GM12878 (cell line): ENCODE results near the gene PRKN. TPM values are rescaled to one million over a fixed set of nuclear protein-coding genes. Genes with fewer than 3 reads are reported as not detected.

Experiments
- ATAC-seq: fragments of 200-7000 bp; cut with Tn5 transposase; 3 replicates; pipeline ENCODE4 v1.9.1; 2020; ENCODE audit warnings: mild to moderate bottlenecking, moderate library complexity
- BruUV-seq: library from RNA; stranded (reverse); fragments of 400-500 nt; replicated peaks from 2 replicates; lab custom pipeline; 2021; lab: Mats Ljungman, UMichigan
- CTCF ChIA-PET: fragments of 300-600 bp; sonication (Branson Sonifier 250); formaldehyde crosslinking; extraction: SDS; loops from one replicate; lab custom pipeline; 2021; ENCODE audit warnings: inconsistent platforms; lab: Yijun Ruan, JAX
- POLR2A ChIA-PET: fragments of 350-600 bp; formaldehyde crosslinking; extraction: SDS; loops from one replicate; lab custom pipeline; 2021; ENCODE audit warnings: inconsistent platforms; lab: Charles Lee
- RAD21 ChIA-PET: fragments of 300-600 bp; sonication (Branson Sonifier 250); formaldehyde crosslinking; loops from one replicate; lab custom pipeline; 2023; ENCODE audit warnings: antibody characterized with exemption; ENCODE audit not compliant: unreplicated experiment; lab: Charles Lee
- SMC1A ChIA-PET: fragments of 300-600 bp; sonication (Branson Sonifier 250); formaldehyde crosslinking; loops from one replicate; lab custom pipeline; 2023; ENCODE audit not compliant: unreplicated experiment, uncharacterized antibody; lab: Charles Lee
- DNase-seq: peaks from one replicate; pipeline ENCODE4 v3.0.0-alpha.2; 2011; ENCODE audit warnings: low read depth, low spot score
- FAIRE-seq: peaks from 3 replicates; lab custom pipeline; 2011; peaks lifted over from hg19 to GRCh38; lab: Jason Lieb, UNC
- H2AFZ ChIP-seq: 2 replicates; pipeline ENCODE4 v1.6.0; 2011; ENCODE audit warnings: low read depth, low read length, control low read depth; ENCODE audit not compliant: control insufficient read depth
- H3K27ac ChIP-seq: 2 replicates; pipeline ENCODE4 v1.5.1; 2011; ENCODE audit warnings: control low read depth; ENCODE audit not compliant: control insufficient read depth, insufficient read depth
- H3K27me3 ChIP-seq, 2 experiments: replicated peaks in 1 of 2; 2 replicates each; pipeline versions ENCODE4 v1.6.0 to v1.6.1; 2011; ENCODE audit warnings: low read length in 1 of 2; ENCODE audit not compliant: control insufficient read depth in 2 of 2, insufficient read depth in 2 of 2
- H3K36me3 ChIP-seq, 2 experiments: 2 replicates each; pipeline ENCODE4 v1.5.1; 2011; ENCODE audit warnings: low read length in 1 of 2; ENCODE audit not compliant: control insufficient read depth in 2 of 2, insufficient read depth in 2 of 2
- H3K4me1 ChIP-seq: 2 replicates; pipeline ENCODE4 v1.6.1; 2011; ENCODE audit warnings: mild to moderate bottlenecking, low read length, moderate library complexity, mixed read lengths; ENCODE audit not compliant: control insufficient read depth, insufficient read depth
- H3K4me2 ChIP-seq: 2 replicates; pipeline ENCODE4 v1.6.0; 2011; ENCODE audit warnings: control low read depth; ENCODE audit not compliant: control insufficient read depth, insufficient read depth
- H3K4me3 ChIP-seq: fragments of 200-600 bp; sonication (generic); 2 replicates; pipeline ENCODE4 v1.5.1; 2016
- H3K79me2 ChIP-seq: 2 replicates; pipeline ENCODE4 v1.6.0; 2011; ENCODE audit warnings: low read length; ENCODE audit not compliant: control insufficient read depth, insufficient read depth
- H3K9ac ChIP-seq: 2 replicates; pipeline ENCODE4 v1.8.0; 2011; ENCODE audit warnings: low read length, control low read depth, mixed read lengths; ENCODE audit not compliant: control insufficient read depth, insufficient read depth
- H3K9me3 ChIP-seq: replicated peaks from 3 replicates; pipeline ENCODE4 v1.5.1; 2011; ENCODE audit warnings: mild to moderate bottlenecking, low read length; ENCODE audit not compliant: control insufficient read depth, insufficient read depth
- H4K20me1 ChIP-seq: 2 replicates; pipeline ENCODE4 v1.6.0; 2011; ENCODE audit not compliant: control insufficient read depth, insufficient read depth
- BHLHE40 ChIP-seq, 2 experiments: fragments of 450-650 bp in 1 of 2; IDR thresholded peaks; 2 replicates each; pipeline ENCODE4 v1.6.1; 2011 to 2017; ENCODE audit warnings: low read depth in 2 of 2, borderline replicate concordance in 1 of 2, improper control_type of control experiment in 1 of 2, low read length in 1 of 2, mild to moderate bottlenecking in 1 of 2
- CBFB ChIP-seq: IDR thresholded peaks from 2 replicates; pipeline ENCODE4 v1.6.1; 2016; ENCODE audit warnings: antibody characterized with exemption, low read depth
- ESRRA ChIP-seq: IDR thresholded peaks from 2 replicates; pipeline ENCODE4 v1.6.1; 2012; ENCODE audit warnings: mild to moderate bottlenecking, low read length, improper control_type of control experiment
- FOS ChIP-seq: IDR thresholded peaks from 3 replicates; pipeline ENCODE4 v1.6.1; 2011; ENCODE audit warnings: borderline replicate concordance; ENCODE audit not compliant: insufficient read length; ENCODE audit errors: extremely low read depth
- JUND ChIP-seq: IDR thresholded peaks from 2 replicates; pipeline ENCODE4 v1.6.1; 2012; ENCODE audit warnings: low read depth, mild to moderate bottlenecking, low read length, improper control_type of control experiment, moderate library complexity
- LARP7 ChIP-seq: fragments of 450-650 bp; IDR thresholded peaks from 2 replicates; pipeline ENCODE4 v1.6.1; 2017; ENCODE audit warnings: mild to moderate bottlenecking
- MXI1 ChIP-seq: fragments of 150-350 bp; IDR thresholded peaks from 2 replicates; pipeline ENCODE4 v1.6.1; 2011; ENCODE audit warnings: low read depth, mild to moderate bottlenecking, inconsistent platforms, low read length, improper control_type of control experiment
- MYB ChIP-seq: fragments of 150-350 bp; IDR thresholded peaks from 2 replicates; pipeline ENCODE4 v1.6.1; 2014; ENCODE audit warnings: mild to moderate bottlenecking, low read depth, low read length, borderline replicate concordance
- POLR2AphosphoS2 ChIP-seq: IDR thresholded peaks from 2 replicates; pipeline ENCODE4 v1.6.1; 2011; ENCODE audit warnings: low read depth, mild to moderate bottlenecking, low read length, improper control_type of control experiment, moderate library complexity
- SUPT20H ChIP-seq: IDR thresholded peaks from 2 replicates; pipeline ENCODE4 v1.6.1; 2011; ENCODE audit warnings: low read depth, mild to moderate bottlenecking, low read length, moderate library complexity, borderline replicate concordance; ENCODE audit not compliant: control insufficient read depth
- TAF1 ChIP-seq: IDR thresholded peaks from 2 replicates; pipeline ENCODE4 v1.6.1; 2011; ENCODE audit warnings: mild to moderate bottlenecking, low read depth, low read length, borderline replicate concordance
- TCF3 ChIP-seq: IDR thresholded peaks from 2 replicates; pipeline ENCODE4 v1.6.1; 2012; ENCODE audit warnings: low read depth, mild to moderate bottlenecking, low read length, borderline replicate concordance; ENCODE audit not compliant: insufficient read depth
- USF2 ChIP-seq: IDR thresholded peaks from 2 replicates; pipeline ENCODE4 v1.6.1; 2011; ENCODE audit warnings: low read depth, low read length, improper control_type of control experiment, borderline replicate concordance
- WRNIP1 ChIP-seq: IDR thresholded peaks from 2 replicates; pipeline ENCODE4 v1.6.1; 2011; ENCODE audit warnings: low read depth, low read length, improper control_type of control experiment, borderline replicate concordance
- ZBTB40 ChIP-seq: fragments of 450-650 bp; IDR thresholded peaks from 2 replicates; pipeline ENCODE4 v1.6.1; 2016; ENCODE audit warnings: mild to moderate bottlenecking, moderate library complexity, borderline replicate concordance
- WGBS: methylation state at CpG from one replicate; pipeline ENCODE4 v1.1.6; 2016; ENCODE audit warnings: low lambda C conversion rate; ENCODE audit not compliant: insufficient replicate concordance, insufficient coverage; ENCODE audit errors: missing lambda C conversion rate; 5-methylcytosine and 5-hydroxymethylcytosine counted together
- in situ Hi-C: fragments of 300-500 bp; cut with MboI; formaldehyde crosslinking; loops from 9 replicates; pipeline ENCODE4 v1.14.3; 2018; ENCODE audit warnings: mixed read lengths
- intact Hi-C: fragments of 100-400 bp; cut with micrococcal nuclease; formaldehyde crosslinking; loops from one replicate; pipeline ENCODE4 v1.14.2; 2022; ENCODE audit not compliant: unreplicated experiment
- polyA plus RNA-seq, 11 experiments: library from polyadenylated mRNA; depleted of rRNA in 4 of 11; unstranded in 6 of 11; stranded (reverse) in 5 of 11; fragments of >200 nt; fragmentation: Nextera tagmentation in 4 of 11; fragmentation: Illumina TruSeq in 1 of 11; extraction: Ambion mirVana in 4 of 11; extraction: Trizol in 1 of 11; gene quantifications; 1 replicate in 1 of 11; 2 replicates in 10 of 11; pipeline versions ENCODE4 v1.2.1 to v1.2.3, GENCODE V29; 2011 to 2016; ENCODE audit warnings: inconsistent platforms in 2 of 11, missing spikeins in 2 of 11, low read depth in 1 of 11
- total RNA-seq, 4 experiments: library from RNA; depleted of rRNA in 3 of 4; stranded (reverse); fragments of >200 nt in 3 of 4; fragmentation: Illumina TruSeq in 1 of 4; extraction: Trizol in 1 of 4; gene quantifications; 2 replicates each; pipeline versions ENCODE4 v1.2.1 to v1.2.3, GENCODE V29; 2013 to 2021
- TF ChIP-seq, protein P1 (sequence below): fragments of 450-650 bp; formaldehyde crosslinking; IDR thresholded peaks from 2 replicates; pipeline ENCODE4 v1.4.0; 2022; ENCODE audit warnings: mild to moderate bottlenecking, moderate library complexity

Gene PRKN
- total and polyA plus RNA-seq, 10 of the 15 experiments (the other 5 are each of a cell fraction or from before 2014, with no cell fraction given): 0.06 to 0.09 TPM; not detected in 8

GRCh38 chr6:162615016-162615705 lies 112.4 kb downstream of the PRKN start:
- intact Hi-C loops: no loop called here
- Histone ChIP-seq H2AFZ (no peak overlapping the region), H3K4me1 (no peaks in the 10 kb centered on the region), H3K79me2 (no peaks in the 10 kb centered on the region), H3K36me3 (no peaks in the 10 kb centered on the region), H3K27me3 (no peaks in the 10 kb centered on the region), H3K9me3 (no peaks in the 10 kb centered on the region), H3K4me3 (no peak overlapping the region), H4K20me1 (no peaks in the 10 kb centered on the region), H3K4me2 (no peak overlapping the region), H3K27ac (no peak overlapping the region), H3K9ac (no peak overlapping the region)
- in situ Hi-C loops: no loop called here
- ATAC-seq (no peak), DNase-seq (no peak), FAIRE-seq (no peak)
- RAD21 ChIA-PET: no interaction called here
- CTCF ChIA-PET: interaction anchor here (1.7 kb wide), 1 partner anchor 8 kb away, joined by 5 read pairs; no protein-coding TSS in a partner anchor
- SMC1A ChIA-PET: no interaction called here
- WGBS: 0% methylated on average over 2 of the region's 2 CpGs
- POLR2A ChIA-PET: no interaction called here
- BruUV-seq: no TSS peak
- TF ChIP-seq LARP7 (no peak), ESRRA (no peak), BHLHE40 (IDR thresholded peaks at IDR 0.05; ENCODE audit: borderline replicate concordance in 1 of 2, low read depth in 2 of 2, low read length in 1 of 2) (no peak), POLR2AphosphoS2 (no peak), CBFB (no peak), JUND (no peak), TAF1 (no peak), WRNIP1 (no peak), MYB (no peak), FOS (no peak), MXI1 (no peak), TCF3 (no peak), ZBTB40 (no peak), USF2 (no peak), SUPT20H (no peak)
- TF ChIP-seq, protein P1, sequence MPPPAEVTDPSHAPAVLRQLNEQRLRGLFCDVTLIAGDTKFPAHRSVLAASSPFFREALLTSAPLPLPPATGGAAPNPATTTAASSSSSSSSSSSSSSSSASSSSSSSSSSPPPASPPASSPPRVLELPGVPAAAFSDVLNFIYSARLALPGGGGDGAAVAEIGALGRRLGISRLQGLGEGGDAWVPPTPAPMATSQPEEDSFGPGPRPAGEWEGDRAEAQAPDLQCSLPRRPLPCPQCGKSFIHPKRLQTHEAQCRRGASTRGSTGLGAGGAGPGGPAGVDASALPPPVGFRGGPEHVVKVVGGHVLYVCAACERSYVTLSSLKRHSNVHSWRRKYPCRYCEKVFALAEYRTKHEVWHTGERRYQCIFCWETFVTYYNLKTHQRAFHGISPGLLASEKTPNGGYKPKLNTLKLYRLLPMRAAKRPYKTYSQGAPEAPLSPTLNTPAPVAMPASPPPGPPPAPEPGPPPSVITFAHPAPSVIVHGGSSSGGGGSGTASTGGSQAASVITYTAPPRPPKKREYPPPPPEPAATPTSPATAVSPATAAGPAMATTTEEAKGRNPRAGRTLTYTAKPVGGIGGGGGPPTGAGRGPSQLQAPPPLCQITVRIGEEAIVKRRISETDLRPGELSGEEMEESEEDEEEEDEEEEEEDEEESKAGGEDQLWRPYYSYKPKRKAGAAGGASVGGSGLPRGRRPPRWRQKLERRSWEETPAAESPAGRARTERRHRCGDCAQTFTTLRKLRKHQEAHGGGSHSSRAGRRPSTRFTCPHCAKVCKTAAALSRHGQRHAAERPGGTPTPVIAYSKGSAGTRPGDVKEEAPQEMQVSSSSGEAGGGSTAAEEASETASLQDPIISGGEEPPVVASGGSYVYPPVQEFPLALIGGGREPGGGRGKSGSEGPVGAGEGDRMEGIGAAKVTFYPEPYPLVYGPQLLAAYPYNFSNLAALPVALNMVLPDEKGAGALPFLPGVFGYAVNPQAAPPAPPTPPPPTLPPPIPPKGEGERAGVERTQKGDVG (CRISPR knock-in tag): no peak
